HG02588 (cell line): Measurements from ENCODE around the gene UVRAG.
"Not testable (repeated sequence)": the region's sequence is repeated elsewhere in the genome, so short reads cannot be mapped to it uniquely, and the experiment has no call there.

Experiments used
- ATAC-seq: cut with Tn5 transposase; IDR thresholded peaks from one replicate; pipeline ENCODE4 v1.9.1; 2021; ENCODE audit warnings: mild to moderate bottlenecking, moderate library complexity; ENCODE audit not compliant: unreplicated experiment

The UVRAG gene

GRCh38 chr11:75836417-75836816 lies 21.4 kb downstream of the UVRAG start:
- no peak for ATAC-seq

GRCh38 chr11:75839851-75840250 lies 24.8 kb downstream of the UVRAG start:
- no peak for ATAC-seq

GRCh38 chr11:75840522-75840921 lies 25.5 kb downstream of the UVRAG start:
- no peak for ATAC-seq

GRCh38 chr11:75841739-75842138 lies 26.7 kb downstream of the UVRAG start:
- no peak for ATAC-seq

GRCh38 chr11:75845324-75845723 lies 30.3 kb downstream of the UVRAG start:
- no peak for ATAC-seq

- no peak for ATAC-seq
Observed at GRCh38 chr11:75849894-75850293, 34.9 kb downstream of the UVRAG start.

GRCh38 chr11:75850787-75851186 lies 35.8 kb downstream of the UVRAG start:
- ATAC-seq: no peak

- ATAC-seq: no peak
Observed at GRCh38 chr11:75851203-75851602, 36.2 kb downstream of the UVRAG start.

- ATAC-seq: no peak
Observed at GRCh38 chr11:75852406-75853017, 37.5 kb downstream of the UVRAG start.

- not testable (repeated sequence) for ATAC-seq
Observed at GRCh38 chr11:75853563-75853962, 38.6 kb downstream of the UVRAG start.

GRCh38 chr11:75853971-75854370 lies 39.0 kb downstream of the UVRAG start:
- ATAC-seq: no peak

- no peak for ATAC-seq
Observed at GRCh38 chr11:75855206-75855605, 40.2 kb downstream of the UVRAG start.

GRCh38 chr11:75856912-75857311 lies 41.9 kb downstream of the UVRAG start:
- no peak for ATAC-seq

- no peak for ATAC-seq
Observed at GRCh38 chr11:75858042-75858441, 43.0 kb downstream of the UVRAG start.

GRCh38 chr11:75858613-75859012 lies 43.6 kb downstream of the UVRAG start:
- no peak for ATAC-seq

GRCh38 chr11:75859614-75860013 lies 44.6 kb downstream of the UVRAG start:
- ATAC-seq: no peak

- no peak for ATAC-seq
Observed at GRCh38 chr11:75862437-75862836, 47.4 kb downstream of the UVRAG start.

- ATAC-seq: no peak
Observed at GRCh38 chr11:75867778-75868374, 52.9 kb downstream of the UVRAG start.

- no peak for ATAC-seq
Observed at GRCh38 chr11:75868990-75869389, 54.0 kb downstream of the UVRAG start.

- no peak for ATAC-seq
Observed at GRCh38 chr11:75869661-75870455, 54.8 kb downstream of the UVRAG start.

- no peak for ATAC-seq
Observed at GRCh38 chr11:75872887-75873416, 57.9 kb downstream of the UVRAG start.
